H9 (cell line): ENCODE results near the gene PAOX. TPM values are rescaled to one million over a fixed set of nuclear protein-coding genes. Genes with fewer than 3 reads are reported as not detected.

Experiments used
- DNase-seq: peaks from one replicate; pipeline ENCODE4 v3.0.0-alpha.2; 2017
- H2AFZ ChIP-seq: one replicate; pipeline ENCODE4 v1.6.1; 2013; ENCODE audit warnings: mild to moderate bottlenecking, low read length, control low read depth, moderate library complexity
- H2AK5ac ChIP-seq: 2 replicates; pipeline ENCODE4 v1.6.1; 2013; ENCODE audit warnings: low read length, control low read depth, mixed read lengths; ENCODE audit not compliant: insufficient read length
- H2BK120ac ChIP-seq: one replicate; pipeline ENCODE4 v1.6.1; 2013; ENCODE audit warnings: low read depth, mild to moderate bottlenecking, low read length, control low read depth, inconsistent platforms; ENCODE audit not compliant: poor library complexity, severe bottlenecking
- H2BK12ac ChIP-seq: 2 replicates; pipeline ENCODE4 v1.6.1; 2013; ENCODE audit warnings: low read length, control low read depth, mixed read lengths, low read depth; ENCODE audit not compliant: insufficient read length
- H2BK15ac ChIP-seq: 2 replicates; pipeline ENCODE4 v1.6.1; 2013; ENCODE audit warnings: low read depth, low read length, control low read depth
- H2BK20ac ChIP-seq: one replicate; pipeline ENCODE4 v1.6.1; 2013; ENCODE audit warnings: low read depth, mild to moderate bottlenecking, low read length, control low read depth, inconsistent platforms; ENCODE audit not compliant: poor library complexity, severe bottlenecking
- H2BK5ac ChIP-seq: 2 replicates; pipeline ENCODE4 v1.6.1; 2013; ENCODE audit warnings: low read length, control low read depth, mixed read lengths; ENCODE audit not compliant: insufficient read length
- H3K14ac ChIP-seq: 2 replicates; pipeline ENCODE4 v1.6.1; 2013; ENCODE audit warnings: low read length, control low read depth; ENCODE audit not compliant: insufficient read depth
- H3K18ac ChIP-seq: 2 replicates; pipeline ENCODE4 v1.6.1; 2013; ENCODE audit warnings: low read depth, mild to moderate bottlenecking, mixed read lengths, low read length, control low read depth; ENCODE audit not compliant: insufficient read length
- H3K23ac ChIP-seq: 2 replicates; pipeline ENCODE4 v1.6.1; 2013; ENCODE audit warnings: low read length, control low read depth, mixed read lengths, low read depth; ENCODE audit not compliant: insufficient read length
- H3K23me2 ChIP-seq: 2 replicates; pipeline ENCODE4 v1.6.1; 2013; ENCODE audit warnings: low read depth, mild to moderate bottlenecking, mixed read lengths, low read length, control low read depth; ENCODE audit not compliant: insufficient read length, poor library complexity, severe bottlenecking
- H3K27ac ChIP-seq: 2 replicates; pipeline ENCODE4 v1.5.1; 2013; ENCODE audit warnings: low read length, control low read depth, mixed read lengths, low read depth; ENCODE audit not compliant: insufficient read length
- H3K27me3 ChIP-seq: 2 replicates; pipeline ENCODE4 v1.6.1; 2013; ENCODE audit warnings: low read length, control low read depth, inconsistent platforms; ENCODE audit not compliant: insufficient read depth
- H3K4ac ChIP-seq: 2 replicates; pipeline ENCODE4 v1.6.1; 2013; ENCODE audit warnings: low read depth, mild to moderate bottlenecking, control low read depth, inconsistent platforms, low read length, moderate library complexity
- H3K4me1 ChIP-seq: 2 replicates; pipeline ENCODE4 v1.6.1; 2013; ENCODE audit warnings: low read length, control low read depth, inconsistent platforms; ENCODE audit not compliant: insufficient read depth
- H3K4me2 ChIP-seq: 2 replicates; pipeline ENCODE4 v1.6.1; 2013; ENCODE audit warnings: low read length, control low read depth, mixed read lengths; ENCODE audit not compliant: insufficient read length, insufficient read depth
- H3K56ac ChIP-seq: 2 replicates; pipeline ENCODE4 v1.6.1; 2013; ENCODE audit warnings: low read depth, mild to moderate bottlenecking, mixed read lengths, low read length, control low read depth; ENCODE audit not compliant: insufficient read length
- H3K79me1 ChIP-seq: 2 replicates; pipeline ENCODE4 v1.6.1; 2013; ENCODE audit warnings: low read depth, mild to moderate bottlenecking, moderate library complexity, low read length, control low read depth, inconsistent platforms; ENCODE audit not compliant: insufficient read depth, poor library complexity, severe bottlenecking
- H3K79me2 ChIP-seq: 2 replicates; pipeline ENCODE4 v1.6.1; 2013; ENCODE audit warnings: low read length, control low read depth, inconsistent platforms; ENCODE audit not compliant: insufficient read depth
- H3K9ac ChIP-seq: 2 replicates; pipeline ENCODE4 v1.6.1; 2013; ENCODE audit warnings: low read length, control low read depth, mixed read lengths; ENCODE audit not compliant: insufficient read length; ENCODE audit errors: extremely low read depth
- H3K9me3 ChIP-seq: one replicate; pipeline ENCODE4 v1.6.1; 2013; ENCODE audit warnings: low read depth, low read length, inconsistent platforms; ENCODE audit not compliant: control insufficient read depth
- H3T11ph ChIP-seq: one replicate; pipeline ENCODE4 v1.6.1; 2013; ENCODE audit warnings: mild to moderate bottlenecking, low read length, control low read depth, inconsistent platforms
- H4K20me1 ChIP-seq: one replicate; pipeline ENCODE4 v1.6.1; 2013; ENCODE audit not compliant: control insufficient read depth, insufficient read length, insufficient read depth
- H4K5ac ChIP-seq: 2 replicates; pipeline ENCODE4 v1.6.1; 2013; ENCODE audit warnings: low read depth, mild to moderate bottlenecking, mixed read lengths, low read length, control low read depth; ENCODE audit not compliant: insufficient read length
- H4K8ac ChIP-seq: replicated peaks from 2 replicates; pipeline ENCODE4 v1.6.1; 2013; ENCODE audit warnings: low read length, control low read depth, mixed read lengths, low read depth; ENCODE audit not compliant: insufficient read length
- H4K91ac ChIP-seq: 2 replicates; pipeline ENCODE4 v1.6.1; 2013; ENCODE audit warnings: low read depth, mild to moderate bottlenecking, moderate library complexity, mixed read lengths, low read length, control low read depth; ENCODE audit not compliant: insufficient read length
- H3K27ac Mint-ChIP-seq, 3 experiments: 2 replicates in 2 of 3; 3 replicates in 1 of 3; pipeline ENCODE4 v1.8.0; 2020 to 2021; ENCODE audit warnings: mixed read lengths in 3 of 3, mild to moderate bottlenecking in 1 of 3, moderate library complexity in 1 of 3
- H3K27me3 Mint-ChIP-seq: 2 replicates; pipeline ENCODE4 v1.8.0; 2021; ENCODE audit warnings: low read depth, mild to moderate bottlenecking, moderate library complexity, mixed read lengths
- H3K36me3 Mint-ChIP-seq, 3 experiments: 2 replicates in 2 of 3; 3 replicates in 1 of 3; pipeline ENCODE4 v1.8.0; 2020 to 2021; ENCODE audit warnings: low read depth in 3 of 3, mixed read lengths in 3 of 3; ENCODE audit not compliant: insufficient read depth in 1 of 3
- H3K4me1 Mint-ChIP-seq, 2 experiments: 2 replicates each; pipeline ENCODE4 v1.8.0; 2020; ENCODE audit warnings: mixed read lengths in 2 of 2
- H3K4me3 Mint-ChIP-seq, 2 experiments: 2 replicates in 1 of 2; 3 replicates in 1 of 2; pipeline ENCODE4 v1.8.0; 2020 to 2021; ENCODE audit warnings: mild to moderate bottlenecking in 2 of 2, mixed read lengths in 2 of 2, moderate library complexity in 1 of 2
- H3K9me3 Mint-ChIP-seq, 2 experiments: 2 replicates in 1 of 2; 3 replicates in 1 of 2; pipeline ENCODE4 v1.8.0; 2020; ENCODE audit warnings: mild to moderate bottlenecking in 2 of 2, mixed read lengths in 2 of 2, moderate library complexity in 1 of 2
- CTCF ChIP-seq: fragments of 200-600 bp; sonication (generic); conservative IDR thresholded peaks from 3 replicates; pipeline ENCODE4 v1.8.0; 2021; ENCODE audit warnings: antibody characterized with exemption, mild to moderate bottlenecking
- WGBS: extraction: QIAGEN DNeasy Blood & Tissue Kit; methylation state at CpG from one replicate; pipeline ENCODE4 v1.1.7; 2013; ENCODE audit warnings: missing lambda C conversion rate, low lambda C conversion rate, mixed read lengths; ENCODE audit not compliant: insufficient read length; ENCODE audit errors: extremely low coverage; 5-methylcytosine and 5-hydroxymethylcytosine counted together
- total RNA-seq: library from RNA; stranded (reverse); gene quantifications from 2 replicates; pipeline ENCODE4 v1.2.1, GENCODE V29; 2021

PAOX gene
- total RNA-seq, 1 experiment from 2014 or later = 5.6 TPM

GRCh38 chr10:133420579-133420978 is 41.5 kb downstream of the PAOX start:
- no peak overlapping the region for H3K4ac ChIP-seq
- no peaks in the 10 kb centered on the region for H3K79me2 ChIP-seq
- H3K27me3 ChIP-seq = no peaks in the 10 kb centered on the region
- peak; percentile 21 for DNase-seq
- H2BK15ac ChIP-seq = no peak overlapping the region
- no peak overlapping the region for H4K5ac ChIP-seq
- Mint-ChIP-seq H3K27ac (no peak overlapping the region; a peak in 1 of 7 replicates), H3K36me3 (peaks cover 8 to 23% (median 17%) of the 10 kb centered on the region in 3 experiments), H3K9me3 (peaks cover 4 to 6% of the 10 kb centered on the region in 2 experiments), H3K4me1 (no peaks in the 10 kb centered on the region), H3K27me3 (peaks cover 11% of the 10 kb centered on the region), H3K4me3 (no peak overlapping the region)
- H2AFZ ChIP-seq = no peak overlapping the region
- H4K8ac ChIP-seq = no peak overlapping the region
- no peak for TF ChIP-seq CTCF
- H3K79me1 ChIP-seq = no peaks in the 10 kb centered on the region
- H3K9ac ChIP-seq = no peak overlapping the region
- H3K4me2 ChIP-seq = no peak overlapping the region
- no peaks in the 10 kb centered on the region for H3K4me1 ChIP-seq
- no peak overlapping the region for H2BK120ac ChIP-seq
- no peak overlapping the region for H3T11ph ChIP-seq
- H3K56ac ChIP-seq = no peak overlapping the region
- H2AK5ac ChIP-seq = no peak overlapping the region
- no peak overlapping the region for H2BK5ac ChIP-seq
- H2BK20ac ChIP-seq = no peak overlapping the region
- no peak overlapping the region for H3K14ac ChIP-seq
- no peak overlapping the region for H4K91ac ChIP-seq
- H2BK12ac ChIP-seq = no peak overlapping the region
- peaks cover 3% of the 10 kb centered on the region for H3K9me3 ChIP-seq
- H3K27ac ChIP-seq = no peak overlapping the region
- H3K23ac ChIP-seq = no peak overlapping the region
- H3K23me2 ChIP-seq = peaks cover 3% of the 10 kb centered on the region
- WGBS = no CpG with 5 or more reads among the region's 6 CpGs
- H4K20me1 ChIP-seq = peaks cover 4% of the 10 kb centered on the region
- H3K18ac ChIP-seq = no peak overlapping the region
